Tibial nerve (tissue), 4 donors: ENCODE results near the gene CARD11. TPM values are rescaled to one million over a fixed set of nuclear protein-coding genes. Genes with fewer than 3 reads are reported as not detected.

Experiments used
- DNase-seq, 2 donors: peaks; one replicate each; pipeline ENCODE4 v3.0.0-alpha.2; 2019; ENCODE audit warnings: low spot score in 2 of 2
- H3K27ac ChIP-seq, 4 donors: fragments of 200-600 bp; sonication (generic) in 3 of 4; one replicate each; pipeline ENCODE4 v1.5.1; 2017 to 2019; ENCODE audit warnings: mild to moderate bottlenecking in 1 of 4
- H3K27me3 ChIP-seq, 2 donors: fragments of 200-600 bp; sonication (generic) in 1 of 2; one replicate each; pipeline versions ENCODE4 v1.5.1 to v1.6.0; 2017 to 2019
- H3K36me3 ChIP-seq, 3 donors: fragments of 200-600 bp; sonication (generic); one replicate each; pipeline ENCODE4 v1.5.1; 2018 to 2019
- H3K4me1 ChIP-seq, 4 donors: fragments of 200-600 bp; sonication (generic) in 3 of 4; one replicate each; pipeline ENCODE4 v1.5.1; 2017 to 2019
- H3K4me3 ChIP-seq, 4 donors: fragments of 200-600 bp; sonication (generic) in 3 of 4; one replicate each; pipeline ENCODE4 v1.5.1; 2017 to 2019; ENCODE audit warnings: mild to moderate bottlenecking in 1 of 4, moderate library complexity in 1 of 4
- H3K9me3 ChIP-seq, 4 donors: fragments of 200-600 bp; sonication (generic) in 3 of 4; one replicate each; pipeline ENCODE4 v1.5.1; 2017 to 2019
- CTCF ChIP-seq, 5 experiments: fragments of 200-600 bp in 3 of 5; fragments of 450-650 bp in 2 of 5; sonication (generic) in 3 of 5; IDR thresholded peaks; one replicate each; pipeline ENCODE4 v1.5.1; 2016 to 2019; ENCODE audit warnings: antibody characterized with exemption in 5 of 5, mild to moderate bottlenecking in 3 of 5, moderate library complexity in 2 of 5
- EP300 ChIP-seq, 2 donors: sonication (generic); formaldehyde crosslinking; IDR thresholded peaks; one replicate each; pipeline ENCODE4 v1.6.1; 2017; ENCODE audit warnings: antibody characterized with exemption in 2 of 2, mild to moderate bottlenecking in 1 of 2
- POLR2A ChIP-seq, 2 donors: fragments of 450-650 bp; IDR thresholded peaks; one replicate each; pipeline ENCODE4 v1.6.1; 2017; ENCODE audit warnings: antibody characterized with exemption in 2 of 2, mild to moderate bottlenecking in 2 of 2, moderate library complexity in 2 of 2
- WGBS, 2 donors: methylation state at CpG; one replicate each; pipeline ENCODE4 v1.1.5; 2018; 5-methylcytosine and 5-hydroxymethylcytosine counted together
- total RNA-seq, 4 donors: library from RNA; depleted of rRNA; stranded (reverse); fragments of >200 nt; gene quantifications; one replicate each; pipeline ENCODE4 v1.1.0, GENCODE V29; 2016

The CARD11 gene
- total RNA-seq, 4 donors from 2014 or later: 2.0 to 4.8 (median 3.1) TPM

DNA sequence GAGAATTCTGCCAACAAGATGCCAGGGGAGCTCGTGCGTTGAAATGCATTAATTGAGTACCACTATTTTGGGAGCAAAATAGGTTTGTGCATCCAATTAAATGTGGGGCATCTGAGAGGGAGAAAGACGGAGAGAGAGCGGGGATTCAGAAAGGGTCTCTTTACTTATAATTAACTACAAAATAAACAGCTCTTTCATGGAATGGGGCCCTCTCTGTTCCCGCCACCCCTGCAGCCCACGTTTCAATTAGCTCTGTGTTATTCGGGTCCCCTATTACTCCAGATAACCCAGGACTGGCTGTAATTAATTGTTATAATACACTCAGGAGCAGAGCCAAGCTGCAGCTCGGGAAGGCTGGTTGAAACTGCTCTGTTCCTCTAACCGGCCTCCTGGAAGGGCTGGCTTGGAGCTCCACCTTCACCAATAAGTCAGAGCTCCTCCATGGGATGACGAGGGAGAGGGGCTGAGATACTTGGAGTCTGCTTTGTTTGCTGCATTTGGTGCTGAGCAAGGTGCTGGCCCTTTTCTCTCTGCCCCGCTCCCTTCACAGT is 67.8 kb downstream of the CARD11 start:
- H3K4me3 ChIP-seq: no peak overlapping the region
- peaks cover 0 to 8% of the 10 kb centered on the region in 2 donors for H3K27me3 ChIP-seq
- TF ChIP-seq POLR2A (IDR thresholded peaks at IDR 0.05): no peak
- no peak for TF ChIP-seq EP300 (IDR thresholded peaks at IDR 0.05)
- no peak for TF ChIP-seq CTCF (IDR thresholded peaks at IDR 0.05)
- no peak for DNase-seq
- no peaks in the 10 kb centered on the region for H3K36me3 ChIP-seq
- H3K4me1 ChIP-seq: no peaks in the 10 kb centered on the region
- H3K9me3 ChIP-seq: no peaks in the 10 kb centered on the region
- 46 to 54% methylated on average over 11 of the region's 11 CpGs for WGBS, 2 donors
- no peak overlapping the region for H3K27ac ChIP-seq

- no peaks in the 10 kb centered on the region for H3K36me3 ChIP-seq
Measured at GRCh38 chr7:2974093-2974819, 69.4 kb downstream of the CARD11 start.

DNA sequence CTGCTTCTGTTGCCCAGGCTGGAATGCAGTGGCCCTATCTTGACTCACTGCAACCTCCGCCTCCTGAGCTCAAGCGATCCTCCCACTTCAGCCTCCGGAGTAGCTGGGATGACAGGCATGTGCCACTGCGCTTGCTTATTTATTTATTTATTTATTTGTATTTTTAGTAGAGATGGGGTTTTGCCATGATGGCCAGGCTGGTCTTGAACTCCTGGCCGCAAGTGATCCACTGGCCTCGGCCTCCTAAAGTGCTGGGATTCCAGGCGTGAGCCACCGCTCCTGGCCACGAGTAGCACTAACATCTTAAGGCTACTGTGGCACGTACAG is 70.9 kb downstream of the CARD11 start:
- no peak overlapping the region for H3K27ac ChIP-seq
- DNase-seq: no peak
- H3K4me1 ChIP-seq: no peaks in the 10 kb centered on the region
- H3K27me3 ChIP-seq: no peaks in the 10 kb centered on the region
- peaks cover 0 to 11% (median 0%) of the 10 kb centered on the region in 4 donors for H3K9me3 ChIP-seq
- no peaks in the 10 kb centered on the region for H3K36me3 ChIP-seq
- TF ChIP-seq POLR2A (IDR thresholded peaks at IDR 0.05): no peak
- TF ChIP-seq EP300 (IDR thresholded peaks at IDR 0.05): no peak
- TF ChIP-seq CTCF (IDR thresholded peaks at IDR 0.05): no peak
- H3K4me3 ChIP-seq: no peak overlapping the region
- 92 to 93% methylated on average over 10 of the region's 10 CpGs for WGBS, 2 donors

More at GRCh38 chr7:2974093-2974819, 69.4 kb downstream of the CARD11 start:
- Histone ChIP-seq H3K9me3 (no peaks in the 10 kb centered on the region), H3K27me3 (peaks cover 0 to 1% of the 10 kb centered on the region in 2 donors), H3K4me3 (no peak overlapping the region), H3K27ac (no peak overlapping the region), H3K4me1 (no peaks in the 10 kb centered on the region)
- 80 to 84% methylated on average over 13 of the region's 13 CpGs for WGBS, 2 donors
- no peak for TF ChIP-seq CTCF (IDR thresholded peaks at IDR 0.05)
- no peak for TF ChIP-seq EP300 (IDR thresholded peaks at IDR 0.05)
- no peak for TF ChIP-seq POLR2A (IDR thresholded peaks at IDR 0.05)
- DNase-seq: no peak

DNA sequence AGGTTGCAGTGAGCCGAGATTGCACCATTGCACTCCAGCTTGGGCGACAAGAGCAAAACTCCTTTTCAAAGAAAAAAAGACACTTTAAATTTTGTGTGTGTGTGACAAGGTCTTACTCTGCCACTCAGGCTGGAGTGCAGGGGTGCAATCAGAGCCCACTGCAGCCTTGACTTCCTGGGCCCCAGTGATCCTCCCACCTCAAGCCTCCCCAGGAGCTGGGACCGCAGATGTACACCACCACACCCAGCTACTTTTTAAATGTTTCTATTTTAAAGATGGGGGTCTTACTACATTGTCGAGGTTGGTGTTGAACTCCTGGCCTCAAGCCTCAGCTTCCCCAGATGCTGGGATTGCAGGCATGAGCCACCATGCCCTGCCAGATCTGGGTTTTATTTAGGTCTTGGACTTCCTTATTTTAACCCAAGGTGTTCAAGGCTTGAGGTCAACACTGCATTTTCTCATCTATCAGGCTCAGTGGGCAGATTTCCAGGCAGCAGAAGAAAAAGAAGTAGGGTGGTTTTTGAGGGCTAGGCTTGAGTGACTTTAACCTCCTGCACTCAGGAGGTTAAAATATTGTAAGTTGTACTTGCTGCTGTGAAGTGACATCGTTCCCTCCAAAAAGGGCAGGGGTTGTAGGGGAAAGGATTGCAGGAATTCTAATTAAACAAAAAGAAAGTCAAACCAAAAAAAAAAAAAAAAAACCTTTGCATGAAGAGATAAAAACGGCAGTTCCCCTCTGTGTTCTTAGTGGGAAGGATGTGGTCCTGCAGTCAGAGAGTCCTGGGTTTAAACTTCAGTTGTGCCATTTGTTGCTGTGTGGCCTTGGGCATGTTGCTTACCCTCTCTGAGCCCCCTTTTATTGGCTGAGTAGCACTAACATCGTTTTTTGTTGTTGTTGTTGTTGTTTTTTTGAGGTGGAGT is 71.5 kb downstream of the CARD11 start:
- Histone ChIP-seq H3K27me3 (no peaks in the 10 kb centered on the region), H3K9me3 (peaks cover 0 to 17% (median 0%) of the 10 kb centered on the region in 4 donors), H3K27ac (no peak overlapping the region), H3K4me1 (no peaks in the 10 kb centered on the region), H3K4me3 (no peak overlapping the region), H3K36me3 (no peaks in the 10 kb centered on the region)
- no peak for DNase-seq
- WGBS, 2 donors: 64% methylated on average over 7 of the region's 7 CpGs
- no peak for TF ChIP-seq EP300 (IDR thresholded peaks at IDR 0.05)
- no peak for TF ChIP-seq CTCF (IDR thresholded peaks at IDR 0.05)
- TF ChIP-seq POLR2A (IDR thresholded peaks at IDR 0.05): no peak
